K562 (cell line): Measurements from ENCODE around the gene IKZF3. TPM values are rescaled to one million over a fixed set of nuclear protein-coding genes. Genes with fewer than 3 reads are reported as not detected.

Experiments
- ATAC-seq: fragments of 200-7000 bp; cut with Tn5 transposase; 3 replicates; pipeline ENCODE4 v1.9.1; 2020; ENCODE audit warnings: moderate library complexity
- BruUV-seq: library from RNA; stranded (reverse); fragments of 400-500 nt; replicated peaks from 2 replicates; lab custom pipeline; 2021; lab: Mats Ljungman, UMichigan
- CTCF ChIA-PET: fragments of 300-600 bp; formaldehyde crosslinking; extraction: SDS; loops from one replicate; lab custom pipeline; 2021; ENCODE audit warnings: low intra/inter-chr PET ratio; lab: Yijun Ruan, JAX
- POLR2A ChIA-PET: fragments of 300-600, 350-650 bp; sonication (Branson Sonifier 250); formaldehyde crosslinking; extraction: SDS; loops from one replicate; lab custom pipeline; 2021; ENCODE audit warnings: antibody characterized with exemption, inconsistent platforms; lab: Yijun Ruan, JAX
- DNase-seq, 4 experiments: peaks; one replicate each; pipeline versions ENCODE4 v3.0.0 to v3.0.0-alpha.2; 2011 to 2018; ENCODE audit warnings: low spot score in 3 of 4, mixed read lengths in 3 of 4; ENCODE audit errors: extremely low read depth in 1 of 4
- FAIRE-seq: peaks from 2 replicates; lab custom pipeline; 2011; peaks lifted over from hg19 to GRCh38; lab: Jason Lieb, UNC
- H2AFZ ChIP-seq: 2 replicates; pipeline ENCODE4 v1.6.0; 2011; ENCODE audit warnings: low read depth, low read length, control low read depth, inconsistent platforms
- H3K27ac ChIP-seq: fragments of 200-600 bp; 3 replicates; pipeline ENCODE4 v1.8.0; 2011; ENCODE audit warnings: low read depth, mild to moderate bottlenecking, control low read depth, inconsistent platforms, low read length, moderate library complexity, mixed read lengths; ENCODE audit errors: extremely low read depth
- H3K27me3 ChIP-seq, 2 experiments: fragments of 300-600 bp in 1 of 2; 2 replicates in 1 of 2; 3 replicates in 1 of 2; pipeline versions ENCODE4 v1.6.0 to v1.8.0; 2011; ENCODE audit warnings: inconsistent platforms in 2 of 2, low read length in 2 of 2, mild to moderate bottlenecking in 1 of 2, mixed read lengths in 1 of 2, moderate library complexity in 1 of 2; ENCODE audit not compliant: control insufficient read depth in 2 of 2, insufficient read depth in 2 of 2
- H3K36me3 ChIP-seq: fragments of 300-600 bp; 3 replicates; pipeline ENCODE4 v1.8.0; 2011; ENCODE audit warnings: mild to moderate bottlenecking, low read length, inconsistent platforms; ENCODE audit not compliant: control insufficient read depth, insufficient read depth
- H3K4me1 ChIP-seq, 2 experiments: fragments of 200-600 bp in 1 of 2; replicated peaks in 1 of 2; 2 replicates in 1 of 2; 3 replicates in 1 of 2; pipeline versions ENCODE4 v1.5.1 to v1.8.0; 2011; ENCODE audit warnings: inconsistent platforms in 2 of 2, low read length in 2 of 2, mild to moderate bottlenecking in 1 of 2, mixed read lengths in 1 of 2, moderate library complexity in 1 of 2; ENCODE audit not compliant: control insufficient read depth in 2 of 2, insufficient read depth in 2 of 2
- H3K4me2 ChIP-seq: 2 replicates; pipeline ENCODE4 v1.6.1; 2011; ENCODE audit warnings: low read length, control low read depth, inconsistent platforms, mixed read lengths; ENCODE audit not compliant: insufficient read depth
- H3K4me3 ChIP-seq: fragments of 200-600 bp; sonication (generic), shearing (Covaris generic); 2 replicates; pipeline ENCODE4 v1.5.1; 2016; ENCODE audit warnings: control low read depth, inconsistent platforms
- H3K79me2 ChIP-seq: fragments of 200-600 bp; 3 replicates; pipeline ENCODE4 v1.8.0; 2011; ENCODE audit warnings: low read length, inconsistent platforms; ENCODE audit not compliant: control insufficient read depth, insufficient read depth
- H3K9ac ChIP-seq, 2 experiments: 2 replicates each; pipeline versions ENCODE4 v1.6.0 to v1.6.1; 2011; ENCODE audit warnings: low read depth in 2 of 2, low read length in 2 of 2, control low read depth in 1 of 2, inconsistent platforms in 1 of 2, mild to moderate bottlenecking in 1 of 2, mixed read lengths in 1 of 2; ENCODE audit not compliant: insufficient read depth in 1 of 2
- H3K9me1 ChIP-seq: one replicate; pipeline ENCODE4 v1.6.0; 2011; ENCODE audit warnings: inconsistent platforms, mild to moderate bottlenecking, low read length, moderate library complexity; ENCODE audit not compliant: control insufficient read depth, insufficient read depth
- H3K9me3 ChIP-seq: replicated peaks from 2 replicates; pipeline ENCODE4 v1.5.1; 2011; ENCODE audit warnings: low read depth, low read length, inconsistent platforms; ENCODE audit not compliant: control insufficient read depth, insufficient read depth
- H4K20me1 ChIP-seq: replicated peaks from 2 replicates; pipeline ENCODE4 v1.6.1; 2011; ENCODE audit warnings: low read length, inconsistent platforms, mixed read lengths; ENCODE audit not compliant: control insufficient read depth, insufficient read depth
- ATF7 ChIP-seq: fragments of 450-650 bp; IDR thresholded peaks from 2 replicates; pipeline ENCODE4 v1.7.1; 2014; ENCODE audit warnings: mild to moderate bottlenecking, moderate library complexity
- BHLHE40 ChIP-seq: IDR thresholded peaks from 2 replicates; pipeline ENCODE4 v1.6.1; 2011; ENCODE audit warnings: low read length, improper control_type of control experiment
- EGR1 ChIP-seq: fragments of 450-650 bp; conservative IDR thresholded peaks from 2 replicates; pipeline ENCODE4 v1.6.1; 2017; ENCODE audit warnings: mild to moderate bottlenecking
- EP300 ChIP-seq: IDR thresholded peaks from 2 replicates; pipeline ENCODE4 v1.6.1; 2012; ENCODE audit warnings: low read length, improper control_type of control experiment
- JUND ChIP-seq, 2 experiments: IDR thresholded peaks; 2 replicates in 1 of 2; 3 replicates in 1 of 2; pipeline ENCODE4 v1.6.1; 2011; ENCODE audit warnings: borderline replicate concordance in 2 of 2, low read depth in 2 of 2, low read length in 2 of 2, improper control_type of control experiment in 1 of 2, missing biosample characterization in 1 of 2, missing genetic modification characterization in 1 of 2, missing genetic modification reagents in 1 of 2
- LEF1 ChIP-seq: fragments of 450-650 bp; IDR thresholded peaks from 2 replicates; pipeline ENCODE4 v1.6.1; 2016; ENCODE audit warnings: mild to moderate bottlenecking
- MAFK ChIP-seq: IDR thresholded peaks from 2 replicates; pipeline ENCODE4 v1.6.1; 2011; ENCODE audit warnings: low read length, improper control_type of control experiment
- NFIX ChIP-seq: fragments of 250-450 bp; sonication (Bioruptor Pico); IDR thresholded peaks from 2 replicates; pipeline ENCODE4 v1.4.0; 2020; ENCODE audit warnings: low read depth, mild to moderate bottlenecking, moderate library complexity
- NFXL1 ChIP-seq: fragments of 450-650 bp; formaldehyde crosslinking; IDR thresholded peaks from 2 replicates; pipeline ENCODE4 v1.4.0; 2021; ENCODE audit warnings: mild to moderate bottlenecking
- NR2F6 ChIP-seq: fragments of 450-650 bp; formaldehyde crosslinking; IDR thresholded peaks from 2 replicates; pipeline ENCODE4 v1.4.0; 2020; ENCODE audit warnings: mild to moderate bottlenecking
- PML ChIP-seq: IDR thresholded peaks from 2 replicates; pipeline ENCODE4 v1.6.1; 2012; ENCODE audit warnings: low read length, inconsistent platforms
- ZEB2 ChIP-seq: fragments of 450-650 bp; IDR thresholded peaks from 2 replicates; pipeline ENCODE4 v1.6.1; 2016
- ZNF174 ChIP-seq: fragments of 250-450 bp; sonication (Bioruptor Pico); IDR thresholded peaks from 2 replicates; pipeline ENCODE4 v1.4.0; 2020; ENCODE audit warnings: mild to moderate bottlenecking
- ZNF561 ChIP-seq: fragments of 450-650 bp; formaldehyde crosslinking; conservative IDR thresholded peaks from 2 replicates; pipeline ENCODE4 v1.4.0; 2020; ENCODE audit warnings: mild to moderate bottlenecking, moderate library complexity
- WGBS: fragments of 100-300 bp; shearing (Covaris generic); methylation state at CpG from one replicate; pipeline ENCODE4 v1.1.6; 2016; ENCODE audit warnings: low coverage, mixed read lengths; ENCODE audit not compliant: insufficient coverage; ENCODE audit errors: missing lambda C conversion rate; 5-methylcytosine and 5-hydroxymethylcytosine counted together
- in situ Hi-C: fragments of 300-500 bp; cut with MboI; formaldehyde crosslinking; loops from 4 replicates; pipeline ENCODE4 v1.15.0; 2018; ENCODE audit warnings: inconsistent platforms, mixed read lengths
- intact Hi-C: fragments of 100-400 bp; cut with micrococcal nuclease; formaldehyde crosslinking; loops from 2 replicates; pipeline ENCODE4 v1.14.2; 2022
- polyA plus RNA-seq, 8 experiments: library from polyadenylated mRNA; depleted of rRNA in 4 of 8; stranded (reverse) in 5 of 8; unstranded in 3 of 8; fragments of >200 nt; fragmentation: Nextera tagmentation in 2 of 8; fragmentation: Illumina TruSeq in 1 of 8; extraction: Ambion mirVana in 2 of 8; extraction: Trizol in 1 of 8; gene quantifications; 2 replicates each; pipeline versions ENCODE4 v1.2.1 to v1.2.3, GENCODE V29; 2011 to 2014; ENCODE audit warnings: inconsistent platforms in 1 of 8, missing spikeins in 1 of 8
- total RNA-seq, 7 experiments: library from RNA; depleted of rRNA in 6 of 7; stranded (reverse); fragments of >200 nt in 6 of 7; fragmentation: Illumina TruSeq in 2 of 7; extraction: Trizol in 2 of 7; gene quantifications; 2 replicates each; pipeline versions ENCODE4 v1.2.1 to v1.2.3, GENCODE V29; 2011 to 2021; ENCODE audit warnings: low replicate concordance in 1 of 7
- TF ChIP-seq, protein P1 (sequence below), 2 experiments: fragments of 450-650 bp in 1 of 2; sonication (generic) in 1 of 2; formaldehyde crosslinking in 1 of 2; IDR thresholded peaks in 1 of 2; conservative IDR thresholded peaks in 1 of 2; 2 replicates each; pipeline versions ENCODE4 v1.6.1 to v1.8.1; 2016 to 2023; ENCODE audit warnings: mild to moderate bottlenecking in 2 of 2, moderate library complexity in 2 of 2, inconsistent platforms in 1 of 2, missing genetic modification reagents in 1 of 2
- TF ChIP-seq, protein P2 (sequence below): fragments of 200-800 bp; sonication (Bioruptor generic); IDR thresholded peaks from 2 replicates; pipeline ENCODE4 v1.6.1; 2016; ENCODE audit warnings: missing genetic modification characterization, missing compliant biosample characterization

The IKZF3 gene
- total and polyA plus RNA-seq, 9 of the 15 experiments (the other 6 are each of a cell fraction or from before 2014, with no cell fraction given): 0.06 to 1.6 (median 0.62) TPM

DNA sequence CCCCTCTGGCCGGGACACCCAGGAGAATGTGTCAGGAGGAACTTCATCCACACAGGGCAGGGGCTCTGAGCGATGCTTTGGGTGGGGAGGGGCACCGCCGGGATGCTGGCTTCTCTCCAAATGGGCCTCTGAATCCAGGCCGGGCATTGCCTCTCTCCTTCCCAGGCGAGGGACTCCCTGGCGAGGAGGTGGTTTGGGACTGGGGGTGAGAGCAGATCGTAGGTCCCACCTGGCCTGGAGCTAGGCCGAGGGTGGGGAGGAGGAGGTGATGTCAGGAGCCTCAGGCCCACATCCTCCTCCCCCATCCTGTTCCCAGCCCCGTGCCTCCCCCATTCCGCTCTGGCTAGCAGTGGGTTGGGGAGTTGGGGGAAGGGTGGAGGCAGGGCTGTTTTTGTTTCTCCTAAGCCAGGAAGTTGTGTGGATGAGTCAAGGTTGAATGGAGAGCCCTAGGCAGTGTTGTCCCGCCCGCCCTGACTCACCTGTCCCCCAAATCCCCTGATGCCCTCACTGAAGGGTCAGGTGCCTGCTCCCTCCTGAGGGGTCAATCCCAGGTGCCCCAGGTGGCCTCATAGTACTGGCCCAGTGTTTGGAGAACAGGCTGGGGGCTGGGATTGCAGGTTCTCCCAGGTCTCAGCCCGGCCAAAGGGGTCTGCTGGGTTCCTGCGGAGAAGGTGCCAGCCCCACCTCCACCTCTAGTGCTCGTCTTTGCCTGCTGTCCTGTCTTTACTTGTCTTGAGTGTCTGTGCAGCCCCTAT, 123.6 kb downstream of the IKZF3 start:
- no peaks in the 10 kb centered on the region for H3K79me2 ChIP-seq
- 0 out of 2 replicates have a peak overlapping the region, but pooled peaks have one; percentile 28 for H3K4me2 ChIP-seq
- no peak overlapping the region for H3K4me3 ChIP-seq
- ChIA-PET CTCF (no interaction called here), POLR2A (interaction anchor here (0.7 to 1.2 kb wide), 3 partner anchors 11 to 57 kb away, joined by 3 to 5 read pairs (median 4); partner anchors contain the start of gene MIEN1)
- peak overlapping the region in 1 of 2 experiments; percentile 81; a peak in 2 of 4 replicates for H3K9ac ChIP-seq
- peak; percentile 58 for ATAC-seq
- no TSS peak for BruUV-seq
- intact Hi-C loops: no loop called here
- H3K4me1 ChIP-seq: peaks cover 20 to 53% of the 10 kb centered on the region in 2 experiments
- no peaks in the 10 kb centered on the region for H3K9me1 ChIP-seq
- peak; percentile 79 for FAIRE-seq
- peak overlapping the region; percentile 35; the same call in 1 of the 3 replicates for H3K27ac ChIP-seq
- peak; percentile 64 to 71 (median 67) for DNase-seq
- WGBS: 34% methylated on average over 12 of the region's 16 CpGs
- no peaks in the 10 kb centered on the region for H3K27me3 ChIP-seq
- in situ Hi-C loops: no loop called here
- peak overlapping the region; percentile 30; the same call in 1 of the 2 replicates for H2AFZ ChIP-seq
- no peaks in the 10 kb centered on the region for H3K9me3 ChIP-seq
- no peaks in the 10 kb centered on the region for H4K20me1 ChIP-seq
- no peaks in the 10 kb centered on the region for H3K36me3 ChIP-seq
- no peak for TF ChIP-seq ZNF561 (CRISPR knock-in tag)
- TF ChIP-seq LEF1: peak; percentile 57; the same call in 1 of the 2 replicates
- peak; percentile 39; the same call in 1 of the 2 replicates for TF ChIP-seq JUND (IDR thresholded peaks at IDR 0.05; ENCODE audit: borderline replicate concordance, low read depth, low read length)
- TF ChIP-seq JUND (tag; IDR thresholded peaks at IDR 0.05; ENCODE audit: borderline replicate concordance, low read depth, low read length): no peak; the same call in 2 of the 3 replicates
- TF ChIP-seq NFXL1 (CRISPR knock-in tag): no peak
- TF ChIP-seq ATF7: no peak
- no peak for TF ChIP-seq NR2F6 (CRISPR knock-in tag)
- TF ChIP-seq, protein P1, sequence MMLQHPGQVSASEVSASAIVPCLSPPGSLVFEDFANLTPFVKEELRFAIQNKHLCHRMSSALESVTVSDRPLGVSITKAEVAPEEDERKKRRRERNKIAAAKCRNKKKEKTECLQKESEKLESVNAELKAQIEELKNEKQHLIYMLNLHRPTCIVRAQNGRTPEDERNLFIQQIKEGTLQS (IDR thresholded peaks at IDR 0.05): peak; percentile 37; the same call in 1 of the 2 replicates
- TF ChIP-seq, protein P1 (CRISPR knock-in tag; conservative IDR thresholded peaks at IDR 0.05): no peak
- peak; percentile 24; the same call in 1 of the 2 replicates for TF ChIP-seq BHLHE40
- no peak for TF ChIP-seq MAFK
- no peak for TF ChIP-seq NFIX (CRISPR knock-in tag)
- peak; percentile 62; the same call in 1 of the 2 replicates for TF ChIP-seq EGR1
- peak; percentile 48; the same call in 1 of the 2 replicates for TF ChIP-seq ZEB2
- TF ChIP-seq PML: no peak
- no peak for TF ChIP-seq ZNF174 (CRISPR knock-in tag)
- TF ChIP-seq EP300: peak; percentile 42; the same call in 1 of the 2 replicates
- TF ChIP-seq, protein P2, sequence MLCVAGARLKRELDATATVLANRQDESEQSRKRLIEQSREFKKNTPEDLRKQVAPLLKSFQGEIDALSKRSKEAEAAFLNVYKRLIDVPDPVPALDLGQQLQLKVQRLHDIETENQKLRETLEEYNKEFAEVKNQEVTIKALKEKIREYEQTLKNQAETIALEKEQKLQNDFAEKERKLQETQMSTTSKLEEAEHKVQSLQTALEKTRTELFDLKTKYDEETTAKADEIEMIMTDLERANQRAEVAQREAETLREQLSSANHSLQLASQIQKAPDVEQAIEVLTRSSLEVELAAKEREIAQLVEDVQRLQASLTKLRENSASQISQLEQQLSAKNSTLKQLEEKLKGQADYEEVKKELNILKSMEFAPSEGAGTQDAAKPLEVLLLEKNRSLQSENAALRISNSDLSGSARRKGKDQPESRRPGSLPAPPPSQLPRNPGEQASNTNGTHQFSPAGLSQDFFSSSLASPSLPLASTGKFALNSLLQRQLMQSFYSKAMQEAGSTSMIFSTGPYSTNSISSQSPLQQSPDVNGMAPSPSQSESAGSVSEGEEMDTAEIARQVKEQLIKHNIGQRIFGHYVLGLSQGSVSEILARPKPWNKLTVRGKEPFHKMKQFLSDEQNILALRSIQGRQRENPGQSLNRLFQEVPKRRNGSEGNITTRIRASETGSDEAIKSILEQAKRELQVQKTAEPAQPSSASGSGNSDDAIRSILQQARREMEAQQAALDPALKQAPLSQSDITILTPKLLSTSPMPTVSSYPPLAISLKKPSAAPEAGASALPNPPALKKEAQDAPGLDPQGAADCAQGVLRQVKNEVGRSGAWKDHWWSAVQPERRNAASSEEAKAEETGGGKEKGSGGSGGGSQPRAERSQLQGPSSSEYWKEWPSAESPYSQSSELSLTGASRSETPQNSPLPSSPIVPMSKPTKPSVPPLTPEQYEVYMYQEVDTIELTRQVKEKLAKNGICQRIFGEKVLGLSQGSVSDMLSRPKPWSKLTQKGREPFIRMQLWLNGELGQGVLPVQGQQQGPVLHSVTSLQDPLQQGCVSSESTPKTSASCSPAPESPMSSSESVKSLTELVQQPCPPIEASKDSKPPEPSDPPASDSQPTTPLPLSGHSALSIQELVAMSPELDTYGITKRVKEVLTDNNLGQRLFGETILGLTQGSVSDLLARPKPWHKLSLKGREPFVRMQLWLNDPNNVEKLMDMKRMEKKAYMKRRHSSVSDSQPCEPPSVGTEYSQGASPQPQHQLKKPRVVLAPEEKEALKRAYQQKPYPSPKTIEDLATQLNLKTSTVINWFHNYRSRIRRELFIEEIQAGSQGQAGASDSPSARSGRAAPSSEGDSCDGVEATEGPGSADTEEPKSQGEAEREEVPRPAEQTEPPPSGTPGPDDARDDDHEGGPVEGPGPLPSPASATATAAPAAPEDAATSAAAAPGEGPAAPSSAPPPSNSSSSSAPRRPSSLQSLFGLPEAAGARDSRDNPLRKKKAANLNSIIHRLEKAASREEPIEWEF (CRISPR knock-in tag): no peak
